ENCODE results near the gene MYO9B. TPM values are rescaled to one million over a fixed set of nuclear protein-coding genes. Genes with fewer than 3 reads are reported as not detected.
A peak's percentile ranks its signal among the peaks of the same experiment; 100 is the strongest.

MYO9B gene
- total and polyA plus RNA-seq, 9 of the 15 experiments (the other 6 are each of a cell fraction or from before 2014, with no cell fraction given) = 2.4 to 77.6 (median 23.0) TPM

DNA sequence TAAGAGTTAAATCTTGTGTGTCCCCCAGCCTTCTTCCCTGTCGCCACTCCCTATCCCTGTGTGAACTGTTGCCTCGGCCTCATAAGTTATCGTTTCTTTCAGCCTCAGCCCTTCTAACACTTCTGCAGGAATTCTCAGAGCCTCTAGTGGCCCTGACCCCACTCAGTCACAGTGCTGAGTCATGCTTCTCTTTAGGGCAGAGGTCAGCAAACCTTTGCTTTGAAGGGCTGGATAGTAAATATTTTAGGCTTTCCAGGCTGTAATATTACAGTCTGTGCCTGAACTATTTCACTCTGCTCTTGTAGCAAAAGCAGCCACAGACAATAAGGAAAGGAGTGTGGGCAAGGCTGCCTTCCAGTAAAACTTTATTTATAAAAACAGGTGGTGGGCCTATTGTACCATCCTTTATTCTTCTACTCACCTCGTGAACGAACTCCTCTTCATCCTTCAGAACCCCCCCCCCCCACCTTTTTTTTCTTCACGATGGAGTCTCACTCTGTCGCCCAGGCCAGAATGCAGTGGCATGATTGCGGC lies 22.1 kb downstream of the MYO9B start (continued):
- TF ChIP-seq, protein P1, sequence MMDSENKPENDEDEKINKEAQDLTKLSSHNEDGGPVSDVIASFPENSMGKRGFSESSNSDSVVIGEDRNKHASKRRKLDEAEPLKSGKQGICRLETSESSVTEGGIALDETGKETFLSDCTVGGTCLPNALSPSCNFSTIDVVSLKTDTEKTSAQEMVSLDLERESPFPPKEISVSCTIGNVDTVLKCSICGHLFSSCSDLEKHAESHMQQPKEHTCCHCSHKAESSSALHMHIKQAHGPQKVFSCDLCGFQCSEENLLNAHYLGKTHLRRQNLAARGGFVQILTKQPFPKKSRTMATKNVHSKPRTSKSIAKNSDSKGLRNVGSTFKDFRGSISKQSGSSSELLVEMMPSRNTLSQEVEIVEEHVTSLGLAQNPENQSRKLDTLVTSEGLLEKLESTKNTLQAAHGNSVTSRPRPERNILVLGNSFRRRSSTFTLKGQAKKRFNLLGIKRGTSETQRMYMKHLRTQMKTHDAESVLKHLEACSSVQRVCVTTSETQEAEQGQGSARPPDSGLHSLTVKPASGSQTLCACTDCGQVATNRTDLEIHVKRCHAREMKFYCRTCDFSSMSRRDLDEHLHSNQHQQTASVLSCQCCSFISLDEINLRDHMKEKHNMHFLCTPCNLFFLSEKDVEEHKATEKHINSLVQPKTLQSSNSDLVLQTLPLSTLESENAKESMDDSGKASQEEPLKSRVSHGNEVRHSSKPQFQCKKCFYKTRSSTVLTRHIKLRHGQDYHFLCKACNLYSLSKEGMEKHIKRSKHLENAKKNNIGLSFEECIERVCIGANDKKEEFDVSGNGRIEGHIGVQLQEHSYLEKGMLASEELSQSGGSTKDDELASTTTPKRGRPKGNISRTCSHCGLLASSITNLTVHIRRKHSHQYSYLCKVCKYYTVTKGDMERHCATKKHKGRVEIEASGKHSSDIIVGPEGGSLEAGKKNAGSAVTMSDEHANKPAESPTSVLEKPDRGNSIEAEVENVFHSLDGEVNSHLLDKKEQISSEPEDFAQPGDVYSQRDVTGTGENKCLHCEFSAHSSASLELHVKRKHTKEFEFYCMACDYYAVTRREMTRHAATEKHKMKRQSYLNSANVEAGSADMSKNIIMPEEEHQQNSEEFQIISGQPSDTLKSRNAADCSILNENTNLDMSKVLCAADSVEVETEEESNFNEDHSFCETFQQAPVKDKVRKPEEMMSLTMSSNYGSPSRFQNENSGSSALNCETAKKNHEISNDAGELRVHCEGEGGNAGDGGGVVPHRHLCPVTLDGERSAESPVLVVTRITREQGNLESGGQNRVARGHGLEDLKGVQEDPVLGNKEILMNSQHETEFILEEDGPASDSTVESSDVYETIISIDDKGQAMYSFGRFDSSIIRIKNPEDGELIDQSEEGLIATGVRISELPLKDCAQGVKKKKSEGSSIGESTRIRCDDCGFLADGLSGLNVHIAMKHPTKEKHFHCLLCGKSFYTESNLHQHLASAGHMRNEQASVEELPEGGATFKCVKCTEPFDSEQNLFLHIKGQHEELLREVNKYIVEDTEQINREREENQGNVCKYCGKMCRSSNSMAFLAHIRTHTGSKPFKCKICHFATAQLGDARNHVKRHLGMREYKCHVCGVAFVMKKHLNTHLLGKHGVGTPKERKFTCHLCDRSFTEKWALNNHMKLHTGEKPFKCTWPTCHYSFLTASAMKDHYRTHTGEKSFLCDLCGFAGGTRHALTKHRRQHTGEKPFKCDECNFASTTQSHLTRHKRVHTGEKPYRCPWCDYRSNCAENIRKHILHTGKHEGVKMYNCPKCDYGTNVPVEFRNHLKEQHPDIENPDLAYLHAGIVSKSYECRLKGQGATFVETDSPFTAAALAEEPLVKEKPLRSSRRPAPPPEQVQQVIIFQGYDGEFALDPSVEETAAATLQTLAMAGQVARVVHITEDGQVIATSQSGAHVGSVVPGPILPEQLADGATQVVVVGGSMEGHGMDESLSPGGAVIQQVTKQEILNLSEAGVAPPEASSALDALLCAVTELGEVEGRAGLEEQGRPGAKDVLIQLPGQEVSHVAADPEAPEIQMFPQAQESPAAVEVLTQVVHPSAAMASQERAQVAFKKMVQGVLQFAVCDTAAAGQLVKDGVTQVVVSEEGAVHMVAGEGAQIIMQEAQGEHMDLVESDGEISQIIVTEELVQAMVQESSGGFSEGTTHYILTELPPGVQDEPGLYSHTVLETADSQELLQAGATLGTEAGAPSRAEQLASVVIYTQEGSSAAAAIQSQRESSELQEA (IDR thresholded peaks at IDR 0.05; ENCODE audit: low read depth) = no peak
- TF ChIP-seq ID3 (CRISPR knock-in tag; IDR thresholded peaks at IDR 0.05) (no peak), ID3 (tag; IDR thresholded peaks at IDR 0.05) (no peak), NCOR1 (IDR thresholded peaks at IDR 0.05) (peak; percentile 34; the same call in 1 of the 2 replicates), ESRRA (IDR thresholded peaks at IDR 0.05; ENCODE audit: borderline replicate concordance, low read depth) (no peak), ZNF217 (CRISPR knock-in tag; IDR thresholded peaks at IDR 0.05) (no peak), HIVEP1 (CRISPR knock-in tag; IDR thresholded peaks at IDR 0.05) (no peak), ERF (CRISPR knock-in tag; IDR thresholded peaks at IDR 0.05) (no peak), MAZ (CRISPR knock-in tag; conservative IDR thresholded peaks at IDR 0.05 in 1 of 2, IDR thresholded peaks at IDR 0.05 in 1 of 2) (peak in 1 of 2 experiments; percentile 40; a peak in 1 of 4 replicates), RCOR1 (IDR thresholded peaks at IDR 0.05; ENCODE audit: borderline replicate concordance in 1 of 2, low read depth in 2 of 2, low read length in 2 of 2) (peak in 1 of 2 experiments; percentile 65; a peak in 1 of 4 replicates), CHCHD3 (CRISPR knock-in tag; IDR thresholded peaks at IDR 0.05) (no peak), SOX6 (IDR thresholded peaks at IDR 0.05) (no peak; the same call in 1 of the 2 replicates), NR4A1 (CRISPR knock-in tag; IDR thresholded peaks at IDR 0.05) (no peak), NR4A1 (tag; IDR thresholded peaks at IDR 0.05) (no peak), JUN (IDR thresholded peaks at IDR 0.05; ENCODE audit: borderline replicate concordance, low read depth, low read length) (peak; percentile 65; the same call in 1 of the 2 replicates), JUN (CRISPR knock-in tag; IDR thresholded peaks at IDR 0.05; ENCODE audit: borderline replicate concordance) (no peak), NFE2 (IDR thresholded peaks at IDR 0.05; ENCODE audit: low read depth) (peak; percentile 98), ATF3 (IDR thresholded peaks at IDR 0.05) (peak; percentile 79), ATF3 (CRISPR knock-in tag; conservative IDR thresholded peaks at IDR 0.05) (no peak), NFE2L1 (tag; IDR thresholded peaks at IDR 0.05; ENCODE audit: borderline replicate concordance, low read depth) (peak; percentile 90)
